H1 (cell line): ENCODE results near the gene RAD51B. TPM values are rescaled to one million over a fixed set of nuclear protein-coding genes. Genes with fewer than 3 reads are reported as not detected.

ENCODE experiments used
- CTCF ChIA-PET: fragments of 300-600 bp; sonication (Branson Sonifier 250); formaldehyde crosslinking; loops from one replicate; lab custom pipeline; 2021; ENCODE audit not compliant: partially characterized antibody; lab: Charles Lee
- POLR2A ChIA-PET: fragments of 300-600 bp; sonication (Branson Sonifier 250); formaldehyde crosslinking; loops from one replicate; lab custom pipeline; 2021; ENCODE audit warnings: inconsistent platforms; ENCODE audit not compliant: partially characterized antibody; lab: Charles Lee
- DNase-seq, 2 experiments: peaks; one replicate each; pipeline versions ENCODE4 v3.0.0 to v3.0.0-alpha.2; 2010 to 2022; ENCODE audit warnings: low spot score in 2 of 2, low read depth in 1 of 2, mixed read lengths in 1 of 2
- FAIRE-seq: peaks from 2 replicates; lab custom pipeline; 2011; peaks lifted over from hg19 to GRCh38; lab: Jason Lieb, UNC
- H2AFZ ChIP-seq: 2 replicates; pipeline ENCODE4 v1.8.1; 2012; ENCODE audit warnings: low read length, inconsistent platforms
- H2AK5ac ChIP-seq: 2 replicates; pipeline ENCODE4 v1.6.1; 2013; ENCODE audit warnings: low read depth, low read length
- H2BK120ac ChIP-seq: replicated peaks from 2 replicates; pipeline ENCODE3; 2013; ENCODE audit warnings: low read depth, low read length, inconsistent platforms
- H2BK12ac ChIP-seq: 2 replicates; pipeline ENCODE4 v1.6.1; 2013; ENCODE audit warnings: low read depth, low read length
- H2BK15ac ChIP-seq: 2 replicates; pipeline ENCODE4 v1.6.1; 2013; ENCODE audit warnings: low read length
- H2BK20ac ChIP-seq: 2 replicates; pipeline ENCODE4 v1.6.1; 2013; ENCODE audit warnings: low read length
- H2BK5ac ChIP-seq: 2 replicates; pipeline ENCODE4 v1.6.1; 2013; ENCODE audit warnings: low read depth, low read length
- H3K14ac ChIP-seq: 2 replicates; pipeline ENCODE4 v1.6.1; 2013; ENCODE audit warnings: inconsistent platforms; ENCODE audit not compliant: insufficient read length
- H3K18ac ChIP-seq: 2 replicates; pipeline ENCODE4 v1.6.1; 2013; ENCODE audit warnings: low read length; ENCODE audit errors: extremely low read depth
- H3K23ac ChIP-seq: 2 replicates; pipeline ENCODE4 v1.6.1; 2013; ENCODE audit warnings: inconsistent platforms; ENCODE audit not compliant: insufficient read length
- H3K23me2 ChIP-seq: 2 replicates; pipeline ENCODE4 v1.6.1; 2013; ENCODE audit warnings: low read depth, low read length
- H3K27ac ChIP-seq: 2 replicates; pipeline ENCODE4 v1.6.1; 2011; ENCODE audit warnings: low read depth, low read length, inconsistent platforms
- H3K27me3 ChIP-seq, 4 experiments: replicated peaks in 1 of 4; 1 replicate in 1 of 4; 2 replicates in 3 of 4; pipeline versions ENCODE4 v1.6.1 to v1.8.1; 2011 to 2013; ENCODE audit warnings: low read length in 3 of 4, mild to moderate bottlenecking in 3 of 4, inconsistent platforms in 2 of 4, mixed read lengths in 2 of 4, moderate library complexity in 1 of 4; ENCODE audit not compliant: control insufficient read depth in 3 of 4, insufficient read depth in 3 of 4; ENCODE audit errors: extremely low read depth in 1 of 4
- H3K36me3 ChIP-seq, 4 experiments: 2 replicates each; pipeline versions ENCODE4 v1.6.1 to v1.8.1; 2011 to 2013; ENCODE audit warnings: mild to moderate bottlenecking in 4 of 4, low read length in 3 of 4, moderate library complexity in 2 of 4, control low read depth in 1 of 4, inconsistent platforms in 1 of 4; ENCODE audit not compliant: insufficient read depth in 4 of 4, control insufficient read depth in 2 of 4
- H3K4ac ChIP-seq: replicated peaks from 2 replicates; pipeline ENCODE3; 2013; ENCODE audit warnings: low read length, low read depth, mixed read lengths, inconsistent platforms; ENCODE audit not compliant: insufficient read length
- H3K4me1 ChIP-seq, 4 experiments: replicated peaks in 1 of 4; 1 replicate in 1 of 4; 2 replicates in 3 of 4; pipeline versions ENCODE4 v1.6.1 to v1.8.1; 2011 to 2013; ENCODE audit warnings: low read length in 3 of 4, inconsistent platforms in 2 of 4, mixed read lengths in 1 of 4; ENCODE audit not compliant: insufficient read depth in 4 of 4, control insufficient read depth in 3 of 4
- H3K4me2 ChIP-seq, 2 experiments: 2 replicates each; pipeline versions ENCODE4 v1.6.1 to v1.8.1; 2011 to 2013; ENCODE audit warnings: low read depth in 2 of 2, low read length in 2 of 2, control low read depth in 1 of 2, inconsistent platforms in 1 of 2, mild to moderate bottlenecking in 1 of 2; ENCODE audit not compliant: insufficient read depth in 1 of 2
- H3K4me3 ChIP-seq, 4 experiments: fragments of 200-600, 300-600 bp in 1 of 4; sonication (generic), shearing (Covaris generic), sonication (Bioruptor Twin) in 1 of 4; 2 replicates each; pipeline versions ENCODE4 v1.5.1 to v1.8.1; 2011 to 2016; ENCODE audit warnings: low read length in 4 of 4, low read depth in 3 of 4, control low read depth in 2 of 4, inconsistent platforms in 2 of 4, mild to moderate bottlenecking in 2 of 4, mixed read lengths in 1 of 4, moderate library complexity in 1 of 4; ENCODE audit not compliant: insufficient read depth in 2 of 4; ENCODE audit errors: extremely low read depth in 1 of 4
- H3K56ac ChIP-seq: replicated peaks from 2 replicates; pipeline ENCODE3; 2013; ENCODE audit warnings: low read depth, mild to moderate bottlenecking, mixed read lengths, low read length, inconsistent platforms; ENCODE audit not compliant: insufficient read length
- H3K79me1 ChIP-seq: 2 replicates; pipeline ENCODE4 v1.6.1; 2013; ENCODE audit warnings: low read depth, low read length, control low read depth
- H3K79me2 ChIP-seq, 2 experiments: 2 replicates each; pipeline versions ENCODE4 v1.6.1 to v1.8.1; 2012 to 2013; ENCODE audit warnings: low read length in 2 of 2, mild to moderate bottlenecking in 2 of 2, inconsistent platforms in 1 of 2; ENCODE audit not compliant: insufficient read depth in 2 of 2, control insufficient read depth in 1 of 2
- H3K9ac ChIP-seq, 4 experiments: replicated peaks in 1 of 4; 1 replicate in 1 of 4; 2 replicates in 3 of 4; pipeline versions ENCODE4 v1.6.1 to v1.8.1; 2011 to 2013; ENCODE audit warnings: low read depth in 3 of 4, low read length in 3 of 4, control low read depth in 2 of 4, mild to moderate bottlenecking in 2 of 4, moderate library complexity in 2 of 4, inconsistent platforms in 1 of 4; ENCODE audit errors: extremely low read depth in 1 of 4
- H3K9me3 ChIP-seq, 2 experiments: 2 replicates each; pipeline versions ENCODE4 v1.6.1 to v1.8.1; 2012 to 2013; ENCODE audit warnings: mild to moderate bottlenecking in 2 of 2, moderate library complexity in 2 of 2, control low read depth in 1 of 2, inconsistent platforms in 1 of 2, low read depth in 1 of 2, low read length in 1 of 2, mixed read lengths in 1 of 2; ENCODE audit not compliant: insufficient read depth in 2 of 2
- H4K20me1 ChIP-seq, 2 experiments: replicated peaks in 1 of 2; 2 replicates each; pipeline versions ENCODE3 to v1.8.1; 2011 to 2013; ENCODE audit warnings: inconsistent platforms in 2 of 2, low read length in 2 of 2, mild to moderate bottlenecking in 1 of 2; ENCODE audit not compliant: insufficient read depth in 2 of 2, control insufficient read depth in 1 of 2
- H4K5ac ChIP-seq: 2 replicates; pipeline ENCODE4 v1.6.1; 2013; ENCODE audit warnings: low read length, low read depth, mixed read lengths, inconsistent platforms; ENCODE audit not compliant: insufficient read length
- H4K8ac ChIP-seq: 2 replicates; pipeline ENCODE4 v1.8.0; 2013; ENCODE audit warnings: mild to moderate bottlenecking, moderate library complexity, low read length, inconsistent platforms; ENCODE audit not compliant: insufficient read depth; ENCODE audit errors: extremely low read depth
- H4K91ac ChIP-seq: replicated peaks from 2 replicates; pipeline ENCODE3; 2013; ENCODE audit warnings: low read length, mixed read lengths, inconsistent platforms; ENCODE audit not compliant: insufficient read length
- CHD2 ChIP-seq: IDR thresholded peaks from 2 replicates; pipeline ENCODE4 v1.6.1; 2012; ENCODE audit warnings: low read length, improper control_type of control experiment
- HDAC2 ChIP-seq, 2 experiments: fragments of 300-600 bp in 1 of 2; sonication (generic) in 1 of 2; IDR thresholded peaks; 2 replicates each; pipeline ENCODE4 v1.6.1; 2011 to 2012; ENCODE audit warnings: low read depth in 2 of 2, low read length in 2 of 2, mild to moderate bottlenecking in 2 of 2, moderate library complexity in 2 of 2, borderline replicate concordance in 1 of 2, inconsistent platforms in 1 of 2
- SRF ChIP-seq: IDR thresholded peaks from 2 replicates; pipeline ENCODE4 v1.6.1; 2011; ENCODE audit warnings: mild to moderate bottlenecking, low read depth, low read length, moderate library complexity
- WGBS, 2 experiments: shearing (Covaris generic) in 1 of 2; methylation state at CpG; one replicate each; pipeline versions ENCODE4 v1.1.6 to v1.1.7; 2013 to 2015; ENCODE audit warnings: low lambda C conversion rate in 2 of 2, mixed read lengths in 2 of 2, inconsistent platforms in 1 of 2, low coverage in 1 of 2, missing lambda C conversion rate in 1 of 2; ENCODE audit not compliant: insufficient replicate concordance in 2 of 2, insufficient coverage in 1 of 2, insufficient read length in 1 of 2; ENCODE audit errors: extremely low coverage in 1 of 2, missing lambda C conversion rate in 1 of 2; 5-methylcytosine and 5-hydroxymethylcytosine counted together
- polyA plus RNA-seq, 7 experiments: library from polyadenylated mRNA; depleted of rRNA in 3 of 7; stranded (reverse) in 5 of 7; unstranded in 2 of 7; fragments of >200 nt in 5 of 7; fragments of 200-250 nt in 2 of 7; gene quantifications; 1 replicate in 5 of 7; 2 replicates in 1 of 7; 4 replicates in 1 of 7; pipeline versions ENCODE4 v1.2.1 to v1.2.3, GENCODE V29; 2011 to 2013; ENCODE audit warnings: missing spikeins in 2 of 7, mixed read lengths in 2 of 7
- total RNA-seq: library from RNA; stranded (reverse); fragmentation: NEBNext Ultra II Directional; extraction: Animal tissue kit (Norgen Biotek cat#: 25700); gene quantifications from 2 replicates; pipeline ENCODE4 v1.2.1, GENCODE V29; 2021
- TF ChIP-seq, protein P1 (sequence below), 3 experiments: IDR thresholded peaks; 1 replicate in 2 of 3; 2 replicates in 1 of 3; pipeline versions ENCODE4 v1.5.1 to v1.6.1; 2011; ENCODE audit warnings: low read length in 3 of 3, mild to moderate bottlenecking in 3 of 3, inconsistent platforms in 2 of 3, low read depth in 1 of 3, moderate library complexity in 1 of 3; ENCODE audit not compliant: insufficient read depth in 1 of 3; ENCODE audit errors: control extremely low read depth in 1 of 3

RAD51B gene
- total and polyA plus RNA-seq, 2 of the 8 experiments (the other 6 are each of a cell fraction or from before 2014, with no cell fraction given) = 3.9 to 14.9 TPM

- Histone ChIP-seq H4K5ac (no peak overlapping the region), H3K4ac (no peak overlapping the region), H3K23ac (no peak overlapping the region), H3K27ac (no peak overlapping the region), H3K4me3 (no peak overlapping the region), H2BK120ac (no peak overlapping the region), H4K8ac (no peak overlapping the region), H2AK5ac (no peak overlapping the region), H3K18ac (no peak overlapping the region), H3K79me2 (no peaks in the 10 kb centered on the region), H3K56ac (no peak overlapping the region), H2BK20ac (no peak overlapping the region), H3K9me3 (peaks cover 15% of the 10 kb centered on the region in 2 experiments), H2BK12ac (no peak overlapping the region), H3K36me3 (peaks cover 0 to 3% (median 1%) of the 10 kb centered on the region in 4 experiments; a peak in 2 of 8 replicates), H4K91ac (no peak overlapping the region), H4K20me1 (no peaks in the 10 kb centered on the region), H3K79me1 (no peaks in the 10 kb centered on the region), H3K14ac (no peak overlapping the region), H3K4me2 (no peak overlapping the region), H2BK15ac (no peak overlapping the region), H3K9ac (no peak overlapping the region), H3K27me3 (no peaks in the 10 kb centered on the region), H3K4me1 (no peaks in the 10 kb centered on the region), H3K23me2 (no peaks in the 10 kb centered on the region), H2AFZ (no peak overlapping the region), H2BK5ac (no peak overlapping the region)
- 78% methylated on average over 1 of the region's 1 CpG; no CpG with 5 or more reads in 1 of the 2 experiments for WGBS, 2 experiments
- FAIRE-seq = no peak
- ChIA-PET CTCF (no interaction called here), POLR2A (no interaction called here)
- TF ChIP-seq CHD2 = no peak
- no peak for TF ChIP-seq HDAC2 (IDR thresholded peaks at IDR 0.05; ENCODE audit: borderline replicate concordance in 1 of 2, low read depth in 2 of 2, low read length in 2 of 2)
- TF ChIP-seq SRF = no peak
- TF ChIP-seq, protein P1, sequence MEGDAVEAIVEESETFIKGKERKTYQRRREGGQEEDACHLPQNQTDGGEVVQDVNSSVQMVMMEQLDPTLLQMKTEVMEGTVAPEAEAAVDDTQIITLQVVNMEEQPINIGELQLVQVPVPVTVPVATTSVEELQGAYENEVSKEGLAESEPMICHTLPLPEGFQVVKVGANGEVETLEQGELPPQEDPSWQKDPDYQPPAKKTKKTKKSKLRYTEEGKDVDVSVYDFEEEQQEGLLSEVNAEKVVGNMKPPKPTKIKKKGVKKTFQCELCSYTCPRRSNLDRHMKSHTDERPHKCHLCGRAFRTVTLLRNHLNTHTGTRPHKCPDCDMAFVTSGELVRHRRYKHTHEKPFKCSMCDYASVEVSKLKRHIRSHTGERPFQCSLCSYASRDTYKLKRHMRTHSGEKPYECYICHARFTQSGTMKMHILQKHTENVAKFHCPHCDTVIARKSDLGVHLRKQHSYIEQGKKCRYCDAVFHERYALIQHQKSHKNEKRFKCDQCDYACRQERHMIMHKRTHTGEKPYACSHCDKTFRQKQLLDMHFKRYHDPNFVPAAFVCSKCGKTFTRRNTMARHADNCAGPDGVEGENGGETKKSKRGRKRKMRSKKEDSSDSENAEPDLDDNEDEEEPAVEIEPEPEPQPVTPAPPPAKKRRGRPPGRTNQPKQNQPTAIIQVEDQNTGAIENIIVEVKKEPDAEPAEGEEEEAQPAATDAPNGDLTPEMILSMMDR (IDR thresholded peaks at IDR 0.05; ENCODE audit: control extremely low read depth in 1 of 3, insufficient read depth in 1 of 3, low read depth in 1 of 3, low read length in 3 of 3) = no peak
- DNase-seq = no peak
Measured at GRCh38 chr14:68106456-68106855, 286.9 kb downstream of the RAD51B start.
